Body of pancreas (tissue), 4 donors: Measurements from ENCODE around the gene AARSD1.

Experiments used
- POLR2A ChIP-seq, 3 donors: fragments of 450-650 bp; IDR thresholded peaks; one replicate each; pipeline ENCODE4 v1.6.1; 2016; ENCODE audit warnings: antibody characterized with exemption in 3 of 3, mild to moderate bottlenecking in 2 of 3
- TF ChIP-seq, protein P1 (sequence below), 7 experiments: fragments of 450-650 bp in 4 of 7; fragments of 200-600 bp in 3 of 7; sonication (generic) in 3 of 7; IDR thresholded peaks; one replicate each; pipeline ENCODE4 v1.5.1; 2016 to 2019; ENCODE audit warnings: antibody characterized with exemption in 7 of 7

DNA sequence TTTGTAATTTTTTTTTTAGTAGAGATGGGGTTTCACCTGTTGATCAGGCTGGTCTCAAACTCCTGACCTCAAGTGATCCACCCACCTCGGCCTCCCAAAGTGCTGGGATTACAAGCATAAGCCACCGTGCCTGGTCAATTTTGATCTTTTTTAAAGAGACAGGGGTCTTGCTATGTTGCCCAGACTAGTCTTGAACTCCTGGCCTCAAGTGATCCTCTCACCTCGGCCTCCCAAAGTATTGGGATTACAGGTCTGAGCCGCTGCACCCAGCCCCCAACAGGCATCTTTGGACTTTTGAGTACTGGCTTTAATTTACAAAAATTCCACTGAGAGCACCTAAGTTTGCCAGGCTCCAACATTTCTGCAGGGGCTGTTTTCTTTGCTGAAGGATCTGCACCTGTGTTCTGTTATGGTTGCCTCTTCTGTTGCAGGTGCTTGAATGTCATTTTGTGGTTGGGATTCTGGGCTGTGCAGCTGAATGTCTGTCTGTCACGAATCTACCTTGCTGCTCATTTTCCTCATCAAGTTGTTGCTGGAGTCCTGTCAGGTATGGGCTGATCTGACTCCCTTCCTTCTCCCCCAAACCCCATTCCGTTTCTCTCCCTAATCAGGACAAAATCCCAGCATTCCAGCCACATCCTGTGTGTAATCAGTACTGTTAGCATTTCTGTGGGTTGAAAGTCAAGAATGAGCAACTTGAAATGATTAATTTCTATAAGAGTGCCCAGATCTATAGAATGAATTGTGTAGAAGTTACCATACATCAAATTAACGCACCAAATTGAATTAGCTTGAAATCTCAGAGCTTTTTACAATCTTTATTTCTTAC, 55.2 kb downstream of the AARSD1 start:
- TF ChIP-seq POLR2A (IDR thresholded peaks at IDR 0.05) = no peak
- TF ChIP-seq, protein P1, sequence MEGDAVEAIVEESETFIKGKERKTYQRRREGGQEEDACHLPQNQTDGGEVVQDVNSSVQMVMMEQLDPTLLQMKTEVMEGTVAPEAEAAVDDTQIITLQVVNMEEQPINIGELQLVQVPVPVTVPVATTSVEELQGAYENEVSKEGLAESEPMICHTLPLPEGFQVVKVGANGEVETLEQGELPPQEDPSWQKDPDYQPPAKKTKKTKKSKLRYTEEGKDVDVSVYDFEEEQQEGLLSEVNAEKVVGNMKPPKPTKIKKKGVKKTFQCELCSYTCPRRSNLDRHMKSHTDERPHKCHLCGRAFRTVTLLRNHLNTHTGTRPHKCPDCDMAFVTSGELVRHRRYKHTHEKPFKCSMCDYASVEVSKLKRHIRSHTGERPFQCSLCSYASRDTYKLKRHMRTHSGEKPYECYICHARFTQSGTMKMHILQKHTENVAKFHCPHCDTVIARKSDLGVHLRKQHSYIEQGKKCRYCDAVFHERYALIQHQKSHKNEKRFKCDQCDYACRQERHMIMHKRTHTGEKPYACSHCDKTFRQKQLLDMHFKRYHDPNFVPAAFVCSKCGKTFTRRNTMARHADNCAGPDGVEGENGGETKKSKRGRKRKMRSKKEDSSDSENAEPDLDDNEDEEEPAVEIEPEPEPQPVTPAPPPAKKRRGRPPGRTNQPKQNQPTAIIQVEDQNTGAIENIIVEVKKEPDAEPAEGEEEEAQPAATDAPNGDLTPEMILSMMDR (IDR thresholded peaks at IDR 0.05) = no peak
